Progenitor cell of endocrine pancreas (in vitro differentiated cells): ENCODE data around the gene PLAAT1. TPM values are rescaled to one million over a fixed set of nuclear protein-coding genes. Genes with fewer than 3 reads are reported as not detected.

Experiments used
- DNase-seq: peaks from one replicate; pipeline ENCODE4 v3.0.0; 2021; ENCODE audit warnings: low spot score; ENCODE audit not compliant: unreplicated experiment
- H3K27ac Mint-ChIP-seq: 2 replicates; pipeline ENCODE4 v1.8.0; 2021; ENCODE audit warnings: mild to moderate bottlenecking, moderate library complexity, mixed read lengths
- H3K27me3 Mint-ChIP-seq: 2 replicates; pipeline ENCODE4 v1.8.0; 2021; ENCODE audit warnings: mixed read lengths
- H3K36me3 Mint-ChIP-seq: 2 replicates; pipeline ENCODE4 v1.8.0; 2022; ENCODE audit warnings: mixed read lengths; ENCODE audit not compliant: insufficient read depth
- H3K4me1 Mint-ChIP-seq: 2 replicates; pipeline ENCODE4 v1.8.0; 2021; ENCODE audit warnings: low read depth, mixed read lengths
- H3K4me3 Mint-ChIP-seq: 2 replicates; pipeline ENCODE4 v1.8.0; 2021; ENCODE audit warnings: low read depth, mild to moderate bottlenecking, moderate library complexity, mixed read lengths
- H3K9me3 Mint-ChIP-seq: 2 replicates; pipeline ENCODE4 v1.8.0; 2021; ENCODE audit warnings: low read depth, mixed read lengths
- CTCF ChIP-seq: fragments of 200-600 bp; sonication (generic); IDR thresholded peaks from one replicate; pipeline ENCODE4 v1.5.0; 2021; ENCODE audit warnings: antibody characterized with exemption, mild to moderate bottlenecking; ENCODE audit not compliant: unreplicated experiment
- total RNA-seq: library from RNA; stranded (reverse); gene quantifications from 2 replicates; pipeline ENCODE4 v1.2.1, GENCODE V29; 2021

The PLAAT1 gene
- total RNA-seq, 1 donor from 2014 or later, result 2.1 TPM

GRCh38 chr3:193211173-193211572 lies 29.8 kb upstream of the PLAAT1 start:
- no peak for TF ChIP-seq CTCF
- no peak overlapping the region for H3K4me3 Mint-ChIP-seq
- H3K27me3 Mint-ChIP-seq, result no peaks in the 10 kb centered on the region
- no peak for DNase-seq
- H3K27ac Mint-ChIP-seq, result no peak overlapping the region
- peaks cover 6% of the 10 kb centered on the region for H3K4me1 Mint-ChIP-seq
- no peaks in the 10 kb centered on the region for H3K36me3 Mint-ChIP-seq
- H3K9me3 Mint-ChIP-seq, result peaks cover 4% of the 10 kb centered on the region

GRCh38 chr3:193211984-193212383 lies 29.0 kb upstream of the PLAAT1 start:
- no peak for DNase-seq
- H3K9me3 Mint-ChIP-seq, result peaks cover 2% of the 10 kb centered on the region
- peaks cover 6% of the 10 kb centered on the region for H3K4me1 Mint-ChIP-seq
- H3K27ac Mint-ChIP-seq, result no peak overlapping the region
- no peaks in the 10 kb centered on the region for H3K36me3 Mint-ChIP-seq
- H3K27me3 Mint-ChIP-seq, result no peaks in the 10 kb centered on the region
- no peak for TF ChIP-seq CTCF
- H3K4me3 Mint-ChIP-seq, result no peak overlapping the region

- Mint-ChIP-seq H3K27ac (no peak overlapping the region), H3K36me3 (no peaks in the 10 kb centered on the region)
- no peak for DNase-seq
Observed at GRCh38 chr3:193212844-193213243, 28.2 kb upstream of the PLAAT1 start.

GRCh38 chr3:193214445-193214844 lies 26.6 kb upstream of the PLAAT1 start:
- TF ChIP-seq CTCF, result no peak
- DNase-seq, result no peak
- H3K27ac Mint-ChIP-seq, result no peak overlapping the region
- no peaks in the 10 kb centered on the region for H3K4me1 Mint-ChIP-seq
- no peaks in the 10 kb centered on the region for H3K36me3 Mint-ChIP-seq
- H3K27me3 Mint-ChIP-seq, result no peaks in the 10 kb centered on the region
- H3K4me3 Mint-ChIP-seq, result no peak overlapping the region
- H3K9me3 Mint-ChIP-seq, result no peaks in the 10 kb centered on the region

More at GRCh38 chr3:193212844-193213243, 28.2 kb upstream of the PLAAT1 start:
- peaks cover under 1% of the 10 kb centered on the region for H3K4me1 Mint-ChIP-seq
- no peak for TF ChIP-seq CTCF
- no peaks in the 10 kb centered on the region for H3K9me3 Mint-ChIP-seq
- H3K27me3 Mint-ChIP-seq, result no peaks in the 10 kb centered on the region
- H3K4me3 Mint-ChIP-seq, result no peak overlapping the region

- no peaks in the 10 kb centered on the region for H3K27me3 Mint-ChIP-seq
- H3K4me1 Mint-ChIP-seq, result no peaks in the 10 kb centered on the region
- H3K36me3 Mint-ChIP-seq, result no peaks in the 10 kb centered on the region
- no peak for DNase-seq
- H3K4me3 Mint-ChIP-seq, result no peak overlapping the region
- TF ChIP-seq CTCF, result no peak
- no peak overlapping the region for H3K27ac Mint-ChIP-seq
- no peaks in the 10 kb centered on the region for H3K9me3 Mint-ChIP-seq
Observed at GRCh38 chr3:193225302-193226125, 15.5 kb upstream of the PLAAT1 start.
